ENCODE measurements around the gene APIP. TPM values are rescaled to one million over a fixed set of nuclear protein-coding genes. Genes with fewer than 3 reads are reported as not detected.

APIP gene
- 10 to 100 TPM; 23.9 to 30.0 TPM for total RNA-seq

GRCh38 chr11:34916015-34916842 lies at the start of gene APIP, which contains the start of gene PDHX:
Gene APIP (minus strand): TSS chr11:34916379. CDS start chr11:34916284, 95 bp downstream.
Gene PDHX (plus strand): TSS chr11:34916618. CDS start chr11:34916656, 38 bp downstream.
- DNase-seq = peak; percentile 99
- peak within 1 kb of the TSS; percentile 83 for H3K4me3 Mint-ChIP-seq
- H3K9me3 Mint-ChIP-seq (ENCODE audit: low read depth) = peaks cover 5% of the 10 kb centered on the region
- peaks cover 27% of the 10 kb centered on the region for H3K4me1 Mint-ChIP-seq
- H3K36me3 Mint-ChIP-seq = peaks cover 14% of the 10 kb centered on the region
- CTCF ChIA-PET = interaction anchor here (0.7 to 3.6 kb wide), 3 partner anchors 9 to 268 kb away, joined by 3 to 22 read pairs (median 3); no protein-coding TSS in a partner anchor
- H3K27me3 Mint-ChIP-seq = no peaks in the 10 kb centered on the region
- ATAC-seq = peak; percentile 95
- peak within 1 kb of the TSS; percentile 84 for H3K27ac Mint-ChIP-seq

GRCh38 chr11:34964610-34965331 lies 48.6 kb upstream of the APIP start:
- no peak overlapping the region for H3K27ac Mint-ChIP-seq
- H3K36me3 Mint-ChIP-seq = peaks cover 16% of the 10 kb centered on the region
- no peaks in the 10 kb centered on the region for H3K4me1 Mint-ChIP-seq
- H3K9me3 Mint-ChIP-seq (ENCODE audit: low read depth) = no peaks in the 10 kb centered on the region
- H3K4me3 Mint-ChIP-seq = no peak overlapping the region
- no peaks in the 10 kb centered on the region for H3K27me3 Mint-ChIP-seq
- no peak for ATAC-seq
- CTCF ChIA-PET = no interaction called here
- no peak for DNase-seq

GRCh38 chr11:34963351-34963750 lies 47.2 kb upstream of the APIP start:
- no peaks in the 10 kb centered on the region for H3K4me1 Mint-ChIP-seq
- no peak for ATAC-seq
- H3K27ac Mint-ChIP-seq = no peak overlapping the region
- H3K9me3 Mint-ChIP-seq (ENCODE audit: low read depth) = no peaks in the 10 kb centered on the region
- no peak for DNase-seq
- no peak overlapping the region for H3K4me3 Mint-ChIP-seq
- H3K36me3 Mint-ChIP-seq = peaks cover 16% of the 10 kb centered on the region
- H3K27me3 Mint-ChIP-seq = no peaks in the 10 kb centered on the region
- CTCF ChIA-PET = no interaction called here

GRCh38 chr11:34962034-34962433 lies 45.9 kb upstream of the APIP start:
- no peaks in the 10 kb centered on the region for H3K27me3 Mint-ChIP-seq
- no peak for DNase-seq
- no peaks in the 10 kb centered on the region for H3K9me3 Mint-ChIP-seq (ENCODE audit: low read depth)
- CTCF ChIA-PET = no interaction called here
- H3K4me1 Mint-ChIP-seq = no peaks in the 10 kb centered on the region
- no peak overlapping the region for H3K27ac Mint-ChIP-seq
- H3K36me3 Mint-ChIP-seq = peaks cover 14% of the 10 kb centered on the region
- H3K4me3 Mint-ChIP-seq = no peak overlapping the region
- no peak for ATAC-seq

- Mint-ChIP-seq H3K4me1 (no peaks in the 10 kb centered on the region), H3K27ac (no peak overlapping the region), H3K27me3 (no peaks in the 10 kb centered on the region), H3K36me3 (peaks cover 7% of the 10 kb centered on the region), H3K9me3 (ENCODE audit: low read depth) (no peaks in the 10 kb centered on the region), H3K4me3 (no peak overlapping the region)
- CTCF ChIA-PET = no interaction called here
- ATAC-seq (no peak), DNase-seq (no peak)
Measured at GRCh38 chr11:34960277-34960676, 44.1 kb upstream of the APIP start.

- Mint-ChIP-seq H3K27ac (no peak overlapping the region), H3K4me1 (no peaks in the 10 kb centered on the region), H3K36me3 (peaks cover 7% of the 10 kb centered on the region), H3K9me3 (ENCODE audit: low read depth) (no peaks in the 10 kb centered on the region), H3K27me3 (no peaks in the 10 kb centered on the region), H3K4me3 (no peak overlapping the region)
- ATAC-seq = no peak
- CTCF ChIA-PET = no interaction called here
- no peak for DNase-seq
Measured at GRCh38 chr11:34959770-34960169, 43.6 kb upstream of the APIP start.

GRCh38 chr11:34957606-34958005 lies 41.4 kb upstream of the APIP start:
- Mint-ChIP-seq H3K27me3 (no peaks in the 10 kb centered on the region), H3K4me3 (no peak overlapping the region), H3K36me3 (peaks cover 11% of the 10 kb centered on the region), H3K27ac (no peak overlapping the region), H3K9me3 (ENCODE audit: low read depth) (no peaks in the 10 kb centered on the region), H3K4me1 (no peaks in the 10 kb centered on the region)
- ATAC-seq (no peak), DNase-seq (no peak)
- CTCF ChIA-PET = no interaction called here

GRCh38 chr11:34957206-34957605 lies 41.0 kb upstream of the APIP start:
- no peaks in the 10 kb centered on the region for H3K9me3 Mint-ChIP-seq (ENCODE audit: low read depth)
- peaks cover 8% of the 10 kb centered on the region for H3K36me3 Mint-ChIP-seq
- H3K27me3 Mint-ChIP-seq = no peaks in the 10 kb centered on the region
- no peaks in the 10 kb centered on the region for H3K4me1 Mint-ChIP-seq
- no peak overlapping the region for H3K4me3 Mint-ChIP-seq
- ATAC-seq (no peak), DNase-seq (no peak)
- CTCF ChIA-PET = no interaction called here
- no peak overlapping the region for H3K27ac Mint-ChIP-seq

- H3K4me1 Mint-ChIP-seq = no peaks in the 10 kb centered on the region
- peaks cover 10% of the 10 kb centered on the region for H3K36me3 Mint-ChIP-seq
- no peaks in the 10 kb centered on the region for H3K27me3 Mint-ChIP-seq
Measured at GRCh38 chr11:34953955-34954354, 37.8 kb upstream of the APIP start.

GRCh38 chr11:34948696-34949095 lies 32.5 kb upstream of the APIP start:
- no peaks in the 10 kb centered on the region for H3K9me3 Mint-ChIP-seq (ENCODE audit: low read depth)
- no peak overlapping the region for H3K27ac Mint-ChIP-seq
- CTCF ChIA-PET = interaction anchor here (0.8 kb wide), 1 partner anchor 22 kb away, joined by 3 read pairs; no protein-coding TSS in a partner anchor
- H3K36me3 Mint-ChIP-seq = peaks cover 17% of the 10 kb centered on the region
- no peaks in the 10 kb centered on the region for H3K27me3 Mint-ChIP-seq
- DNase-seq (no peak), ATAC-seq (no peak)
- no peaks in the 10 kb centered on the region for H3K4me1 Mint-ChIP-seq
- H3K4me3 Mint-ChIP-seq = no peak overlapping the region

More at GRCh38 chr11:34953955-34954354, 37.8 kb upstream of the APIP start:
- H3K9me3 Mint-ChIP-seq (ENCODE audit: low read depth) = no peaks in the 10 kb centered on the region
- no peak for DNase-seq
- H3K4me3 Mint-ChIP-seq = no peak overlapping the region
- H3K27ac Mint-ChIP-seq = no peak overlapping the region
- ATAC-seq = no peak
- CTCF ChIA-PET = interaction anchor here (0.8 kb wide), 1 partner anchor 339 kb away, joined by 3 read pairs; no protein-coding TSS in a partner anchor

GRCh38 chr11:34944692-34945091 lies 28.5 kb upstream of the APIP start:
- no peak overlapping the region for H3K27ac Mint-ChIP-seq

GRCh38 chr11:34941688-34942087 lies 25.5 kb upstream of the APIP start:
- no peak overlapping the region for H3K27ac Mint-ChIP-seq
- H3K4me3 Mint-ChIP-seq = no peak overlapping the region
- CTCF ChIA-PET = interaction anchor here (0.9 to 2.0 kb wide), 3 partner anchors 16 to 411 kb away, joined by 3 to 7 read pairs (median 3); no protein-coding TSS in a partner anchor
- H3K27me3 Mint-ChIP-seq = no peaks in the 10 kb centered on the region
- H3K4me1 Mint-ChIP-seq = peaks cover 11% of the 10 kb centered on the region
- DNase-seq = no peak
- H3K36me3 Mint-ChIP-seq = peaks cover 22% of the 10 kb centered on the region
- H3K9me3 Mint-ChIP-seq (ENCODE audit: low read depth) = no peaks in the 10 kb centered on the region
- ATAC-seq = no peak

More at GRCh38 chr11:34944692-34945091, 28.5 kb upstream of the APIP start:
- H3K36me3 Mint-ChIP-seq = peaks cover 19% of the 10 kb centered on the region
- CTCF ChIA-PET = no interaction called here
- no peaks in the 10 kb centered on the region for H3K4me1 Mint-ChIP-seq
- H3K9me3 Mint-ChIP-seq (ENCODE audit: low read depth) = no peaks in the 10 kb centered on the region
- no peaks in the 10 kb centered on the region for H3K27me3 Mint-ChIP-seq
- ATAC-seq = no peak
- DNase-seq = no peak
- no peak overlapping the region for H3K4me3 Mint-ChIP-seq

GRCh38 chr11:34940026-34940677 lies 24.0 kb upstream of the APIP start:
- DNase-seq (no peak), ATAC-seq (no peak)
- Mint-ChIP-seq H3K27me3 (no peaks in the 10 kb centered on the region), H3K4me3 (no peak overlapping the region), H3K27ac (no peak overlapping the region), H3K36me3 (peaks cover 25% of the 10 kb centered on the region), H3K4me1 (peaks cover 17% of the 10 kb centered on the region), H3K9me3 (ENCODE audit: low read depth) (no peaks in the 10 kb centered on the region)
- CTCF ChIA-PET = interaction anchor here (1.2 to 2.0 kb wide), 2 partner anchors 14 to 413 kb away, joined by 3 to 7 read pairs; no protein-coding TSS in a partner anchor

Data from activated CD8-positive, alpha-beta memory T cell treated with anti-CD3 and anti-CD28 coated beads, Interleukin-2, amount 10 ng/mL, durations not matched to agents 7 days and 5 days (primary cell).